GM03348 (cell line): ENCODE measurements around the gene PODXL.
"Not testable (repeated sequence)": the region's sequence is repeated elsewhere in the genome, so short reads cannot be mapped to it uniquely, and the experiment has no call there.

Source experiments
- DNase-seq: peaks from one replicate; pipeline ENCODE4 v3.0.0; 2012; ENCODE audit warnings: low spot score

The PODXL gene

DNA sequence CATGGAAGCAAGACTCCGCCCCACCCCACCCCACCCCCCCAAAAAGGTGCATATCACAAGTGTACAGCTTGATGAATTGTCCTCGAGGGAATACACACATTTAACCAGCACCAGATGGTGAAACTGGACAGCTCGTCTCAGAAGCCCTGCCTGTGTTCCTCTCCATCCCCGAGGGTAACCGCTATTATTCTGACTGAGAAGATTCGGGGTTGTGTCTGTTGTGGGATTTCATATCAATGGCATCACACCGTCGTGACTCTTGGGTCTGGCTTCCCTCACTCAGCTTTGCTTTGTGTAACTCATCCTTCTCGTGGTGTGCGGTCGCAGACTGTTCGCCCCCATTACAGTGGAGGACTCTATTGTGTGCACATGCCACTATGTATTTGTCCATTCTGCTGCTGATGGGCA lies 18.9 kb downstream of the PODXL start:
- peak; percentile 82 for DNase-seq

DNA sequence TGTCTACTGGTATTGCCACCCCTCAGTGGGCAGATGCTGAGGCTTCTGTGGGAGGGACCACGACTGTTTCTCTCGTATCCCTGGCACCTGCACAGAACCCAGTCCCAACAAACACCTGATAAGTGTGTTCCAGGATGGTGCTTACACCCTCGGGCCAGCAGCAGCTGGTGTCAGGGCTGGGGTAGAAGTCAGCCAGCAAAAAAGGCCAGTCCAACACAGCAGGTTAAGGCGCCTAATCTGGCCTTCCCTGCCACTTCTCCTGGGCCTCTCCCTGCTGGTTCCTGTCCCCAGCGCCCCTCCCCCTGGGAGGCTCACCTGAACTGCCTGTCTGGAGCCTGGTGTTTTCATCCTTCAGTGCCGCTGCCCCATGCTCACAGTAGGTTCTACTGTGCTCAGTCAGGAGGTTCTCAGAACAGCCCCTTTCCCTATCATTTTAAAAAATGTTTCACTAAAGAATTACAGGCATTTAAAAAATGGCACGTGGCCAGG lies 20.0 kb downstream of the PODXL start:
- no peak for DNase-seq

DNA sequence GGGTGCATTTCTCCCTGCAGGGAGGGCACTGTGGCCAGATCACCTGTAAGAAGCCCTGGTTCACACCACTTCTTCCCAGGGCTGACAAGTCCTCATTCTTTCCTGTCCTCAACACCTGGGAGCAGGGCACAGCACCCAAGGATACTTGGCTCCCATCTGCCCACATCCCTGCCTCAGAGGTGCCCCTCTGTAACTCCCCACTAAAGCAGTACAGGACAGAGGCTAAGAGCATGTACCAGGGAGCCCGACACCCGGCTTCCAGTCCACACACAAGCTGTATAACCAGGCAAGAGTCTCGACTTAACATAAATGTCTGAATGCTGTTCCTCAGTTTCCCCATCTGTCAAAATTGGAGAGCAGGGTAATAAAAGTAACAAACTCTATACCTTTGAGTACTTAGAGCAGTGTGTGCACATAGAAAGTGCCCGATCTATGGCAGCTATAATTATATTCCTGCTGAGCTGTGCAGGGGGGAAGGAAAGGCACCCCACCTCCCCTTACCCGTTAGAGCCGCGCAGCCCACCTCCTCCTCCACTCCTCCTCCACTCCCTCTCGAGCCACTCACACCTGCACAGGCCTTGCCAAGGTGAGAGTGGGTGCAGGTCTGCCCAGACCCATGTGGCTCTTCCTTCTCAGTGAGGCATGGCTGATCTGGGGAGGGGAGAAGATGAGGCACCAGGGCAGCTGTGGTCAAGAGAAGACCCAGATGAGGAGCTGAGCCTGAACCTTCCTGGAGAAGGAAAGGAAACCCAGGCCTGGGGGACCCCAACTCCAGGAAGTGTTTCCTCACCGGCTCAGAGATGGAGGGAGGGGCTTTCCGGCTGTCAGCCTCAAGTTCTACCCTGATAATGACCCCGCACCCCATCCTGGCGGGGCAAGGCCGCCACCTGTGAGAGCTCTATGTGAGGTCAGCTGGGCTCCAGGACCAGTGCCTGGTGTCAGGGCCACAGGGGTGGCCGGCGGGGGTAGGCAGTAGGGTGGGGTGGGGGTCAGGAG lies 22.6 kb downstream of the PODXL start:
- DNase-seq: no peak

DNA sequence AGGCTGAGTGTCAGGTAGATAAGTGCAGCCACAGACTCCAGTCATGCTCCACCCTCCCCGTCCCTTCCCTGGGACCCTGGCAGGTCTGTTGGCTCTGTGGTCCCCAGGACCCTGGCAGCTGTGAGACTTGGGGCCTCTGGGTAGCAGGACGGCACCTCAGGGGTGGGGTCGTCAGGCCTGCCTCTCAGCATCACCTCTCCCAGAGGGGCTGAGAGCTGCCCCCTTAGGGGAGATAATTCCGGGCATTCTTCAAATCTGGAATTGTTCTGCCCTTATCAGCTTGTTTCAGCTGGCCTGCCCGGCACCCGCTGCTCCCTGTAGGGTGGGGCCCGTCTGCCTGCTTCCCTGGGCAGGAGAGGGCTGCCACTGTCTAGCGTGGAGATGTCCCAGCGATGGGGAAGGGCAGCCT lies 23.3 kb downstream of the PODXL start:
- DNase-seq: no peak

DNA sequence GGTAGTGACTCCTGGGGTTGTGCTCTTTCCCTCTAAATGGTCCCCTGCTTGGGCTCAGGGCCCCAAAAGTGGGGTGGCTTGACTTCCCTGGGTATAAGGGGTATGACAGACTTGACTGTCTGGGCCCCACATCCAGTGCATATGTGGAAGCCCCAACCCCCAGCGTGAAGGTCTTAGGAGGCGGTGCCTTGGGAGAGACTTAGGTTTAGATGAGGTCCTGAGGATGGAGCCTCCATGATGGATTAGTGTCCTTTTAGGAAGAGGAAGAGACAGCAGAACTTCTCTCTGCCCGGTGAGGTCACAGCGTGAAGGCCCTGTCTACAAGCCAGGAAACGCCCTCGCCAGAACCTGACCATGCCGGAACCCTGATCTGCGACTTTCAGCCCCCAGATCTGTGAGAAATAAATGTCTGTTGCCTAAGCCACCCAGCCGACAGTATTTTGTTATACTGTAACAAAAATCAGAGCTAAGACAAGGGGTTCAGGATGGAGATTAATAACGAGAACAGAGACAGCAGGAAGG lies 23.8 kb downstream of the PODXL start:
- no peak for DNase-seq

DNA sequence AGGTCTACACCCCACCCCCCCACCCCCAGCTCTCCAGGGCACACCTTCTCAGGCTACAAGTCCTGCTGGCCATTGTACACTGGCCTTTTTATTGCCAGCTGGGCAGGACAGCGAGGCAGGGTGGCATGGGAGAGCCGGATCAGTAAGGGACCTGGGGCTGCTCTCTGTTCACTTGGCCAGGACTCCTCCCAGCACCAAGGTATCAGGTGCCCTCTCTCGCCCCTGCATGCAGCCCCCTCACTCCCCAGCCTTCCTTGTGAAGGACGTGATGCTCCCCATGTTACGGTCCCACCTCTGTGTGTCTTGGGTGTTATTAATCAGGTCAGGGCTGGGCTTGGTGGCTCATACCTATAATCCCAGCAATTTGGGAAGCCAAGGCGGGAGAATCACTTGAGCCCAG lies 26.3 kb downstream of the PODXL start:
- no peak for DNase-seq

DNA sequence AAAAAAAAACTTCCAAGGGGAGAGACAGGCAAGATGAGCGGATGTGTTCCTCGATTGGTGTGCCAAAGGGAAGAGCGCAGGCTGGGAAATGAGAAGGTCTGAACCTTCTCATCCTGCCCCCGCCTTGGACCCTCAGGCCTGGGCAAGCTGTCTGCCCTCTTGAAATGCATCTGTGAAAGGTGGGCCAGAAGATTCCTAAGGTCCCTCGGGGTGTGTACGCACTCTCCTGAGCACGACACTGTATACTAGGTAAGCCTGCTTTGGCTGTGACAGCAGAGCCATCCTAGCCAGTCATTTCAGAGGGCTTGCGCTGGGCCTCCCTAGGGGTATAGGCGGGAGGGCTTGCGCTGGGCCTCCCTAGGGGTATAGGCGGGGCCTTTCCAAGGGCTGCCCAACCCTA lies 26.8 kb downstream of the PODXL start:
- no peak for DNase-seq

DNA sequence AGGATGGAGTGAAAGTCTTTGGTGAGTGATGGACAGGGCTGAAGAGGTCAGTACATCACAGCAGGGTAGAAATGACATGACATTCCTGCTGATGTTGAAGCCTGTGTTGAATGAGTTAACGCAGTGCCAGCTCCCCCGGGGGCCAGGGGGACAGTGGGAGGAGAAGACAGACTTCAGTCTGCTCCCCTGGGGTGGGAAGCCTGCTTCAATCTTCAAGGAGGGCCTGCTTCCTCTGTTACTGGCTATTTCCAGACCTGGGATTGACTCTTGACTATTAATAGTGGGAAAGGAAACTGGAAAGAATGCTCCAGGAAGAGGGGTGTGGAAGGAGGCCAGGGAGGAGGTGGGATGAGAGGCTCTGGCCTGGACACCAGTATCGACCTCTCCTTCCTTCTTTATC lies 27.2 kb downstream of the PODXL start:
- no peak for DNase-seq

DNA sequence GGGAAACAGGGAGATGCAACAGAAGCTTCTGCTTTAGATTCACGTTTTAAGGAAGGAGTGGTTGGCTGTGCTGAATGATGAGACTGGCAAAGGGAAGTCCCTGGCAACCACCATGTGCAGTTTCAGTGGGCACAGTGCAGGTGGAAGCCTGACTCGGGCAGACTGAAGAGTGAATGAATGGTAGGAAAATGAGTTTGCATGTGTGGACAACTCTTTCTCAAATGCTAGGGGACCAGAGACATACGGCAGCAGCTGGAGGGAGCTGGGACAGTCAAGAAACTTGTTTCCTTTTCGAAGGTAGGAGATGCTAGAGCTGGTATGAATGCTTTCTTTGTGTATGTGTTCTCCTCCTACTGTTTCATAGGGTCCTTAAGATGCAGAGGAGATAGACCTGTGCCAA lies 29.0 kb downstream of the PODXL start:
- no peak for DNase-seq

DNA sequence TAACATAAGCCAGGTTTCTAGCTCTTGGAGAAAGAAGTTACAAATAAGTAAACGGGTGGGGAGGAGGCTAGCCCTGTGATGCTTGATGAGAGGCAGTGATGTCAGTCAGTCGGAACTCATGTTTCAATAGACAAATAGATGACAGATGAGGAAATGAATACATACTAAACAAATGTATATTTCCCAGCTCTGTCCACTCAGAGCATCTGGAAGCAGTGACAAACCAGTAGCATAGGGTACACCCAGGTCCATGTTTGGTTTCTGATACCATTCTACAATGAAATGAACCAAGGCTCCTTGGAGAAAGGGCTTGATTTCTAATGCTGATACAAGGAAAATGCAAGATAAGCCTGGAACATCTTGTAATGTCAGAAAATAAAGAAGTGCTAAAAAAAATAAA lies 30.6 kb downstream of the PODXL start:
- DNase-seq: no peak

DNA sequence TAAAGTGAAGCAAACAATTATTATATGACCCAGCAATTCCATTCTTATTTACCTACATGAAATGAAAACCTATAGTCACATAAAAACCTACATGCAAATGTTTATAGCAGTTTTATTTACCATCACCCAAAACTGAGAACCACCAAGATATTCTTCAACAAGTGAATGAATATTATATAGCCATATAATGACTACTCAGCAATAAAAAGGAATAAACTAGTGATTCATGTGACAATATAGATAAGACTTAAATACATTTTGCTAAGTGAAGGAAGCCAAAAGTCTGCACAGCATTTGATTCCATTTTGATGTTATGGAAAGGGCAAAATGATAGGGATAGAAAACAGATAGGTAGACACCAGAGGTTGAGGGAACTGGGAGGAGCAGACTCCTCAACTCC lies 31.7 kb downstream of the PODXL start:
- DNase-seq: no peak

DNA sequence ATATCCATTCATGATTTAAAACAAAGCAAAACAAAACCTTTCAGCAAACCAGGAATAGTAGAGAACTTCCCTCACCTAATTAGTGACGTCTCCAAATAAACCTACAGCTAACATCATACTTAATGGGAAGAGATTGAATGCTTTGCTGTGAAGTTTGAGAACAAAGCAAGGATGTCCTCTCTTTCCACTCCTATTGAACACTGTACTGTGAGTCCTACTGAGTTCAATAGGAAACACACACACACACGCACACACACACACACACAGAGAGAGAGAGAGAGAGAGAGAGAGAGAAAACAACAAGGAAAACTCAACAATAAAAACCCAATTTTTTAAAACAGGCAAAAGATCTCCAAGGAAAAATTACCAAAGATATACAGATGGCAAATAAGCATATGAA lies 32.3 kb downstream of the PODXL start:
- no peak for DNase-seq

DNA sequence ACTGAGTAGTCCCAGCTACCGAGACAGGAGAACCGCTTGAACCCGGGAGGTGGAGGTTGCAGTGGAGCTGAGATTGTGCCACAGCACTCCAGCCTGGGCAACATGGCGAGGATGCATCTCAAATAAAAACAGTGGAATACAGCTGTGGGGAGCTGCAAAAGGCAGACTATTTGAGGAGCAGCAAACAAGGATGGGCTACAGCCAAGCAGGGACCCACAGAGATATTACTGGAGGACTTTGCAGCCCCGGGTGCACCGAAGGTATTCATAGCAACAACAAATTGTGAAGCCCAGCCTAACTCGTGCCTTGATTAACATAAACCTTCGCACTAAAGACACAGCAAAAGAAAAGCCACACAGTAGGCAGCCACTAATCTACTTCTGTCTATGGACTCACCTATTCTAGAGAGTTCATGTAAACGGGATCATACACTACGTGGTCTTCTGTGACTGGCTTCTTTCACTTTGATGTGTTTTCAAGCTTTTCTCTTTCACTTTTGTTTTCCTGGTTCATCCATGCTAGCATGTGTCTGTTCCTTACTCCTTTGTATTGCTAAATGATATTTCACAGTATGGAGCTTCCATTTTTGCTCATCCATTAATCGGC lies 34.0 kb downstream of the PODXL start:
- no peak for DNase-seq

DNA sequence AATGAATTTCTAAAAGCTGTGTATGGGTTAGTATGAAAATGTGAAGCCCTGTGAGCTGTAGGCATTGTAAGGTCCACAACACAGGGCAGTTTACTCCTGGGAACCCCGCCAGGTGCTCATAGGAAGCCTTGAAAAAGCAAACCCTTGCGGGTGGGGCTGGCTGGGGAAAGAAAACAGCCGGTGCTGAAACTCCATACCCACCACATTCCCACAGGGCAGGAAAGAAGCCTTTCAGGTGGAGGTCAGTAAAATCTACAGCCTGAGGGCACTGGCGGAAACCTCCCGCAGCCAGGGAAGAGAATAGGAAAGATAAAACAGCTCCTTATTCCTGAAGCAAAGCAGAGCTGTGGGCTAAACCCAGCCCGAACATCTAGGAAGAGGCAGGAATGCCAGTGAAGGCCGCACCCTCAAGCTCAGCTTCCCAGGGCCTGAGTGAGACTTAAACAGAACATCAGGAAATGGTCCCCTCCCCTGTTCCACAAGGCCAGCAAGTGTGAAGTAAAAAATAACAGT lies 34.7 kb downstream of the PODXL start:
- DNase-seq: peak; percentile 35

DNA sequence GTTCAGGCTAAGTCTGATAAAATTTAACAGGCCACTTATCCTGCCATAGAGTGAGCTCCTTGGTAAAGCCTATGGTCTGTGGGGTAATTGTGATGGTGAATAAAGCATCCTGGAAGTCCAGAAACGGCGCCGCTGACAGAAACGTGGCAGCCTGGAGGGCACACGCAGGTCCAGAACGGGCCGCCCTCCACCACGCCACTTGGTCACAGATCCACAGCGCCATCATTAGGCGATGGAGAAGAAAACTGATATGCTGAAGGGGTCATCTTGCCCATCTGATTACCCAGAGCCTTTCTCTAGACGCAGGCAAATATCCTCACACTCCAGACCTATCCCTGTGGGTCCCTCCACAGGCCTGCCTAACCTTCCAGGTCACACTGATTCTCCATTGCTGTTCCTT lies 37.8 kb downstream of the PODXL start:
- no peak for DNase-seq

DNA sequence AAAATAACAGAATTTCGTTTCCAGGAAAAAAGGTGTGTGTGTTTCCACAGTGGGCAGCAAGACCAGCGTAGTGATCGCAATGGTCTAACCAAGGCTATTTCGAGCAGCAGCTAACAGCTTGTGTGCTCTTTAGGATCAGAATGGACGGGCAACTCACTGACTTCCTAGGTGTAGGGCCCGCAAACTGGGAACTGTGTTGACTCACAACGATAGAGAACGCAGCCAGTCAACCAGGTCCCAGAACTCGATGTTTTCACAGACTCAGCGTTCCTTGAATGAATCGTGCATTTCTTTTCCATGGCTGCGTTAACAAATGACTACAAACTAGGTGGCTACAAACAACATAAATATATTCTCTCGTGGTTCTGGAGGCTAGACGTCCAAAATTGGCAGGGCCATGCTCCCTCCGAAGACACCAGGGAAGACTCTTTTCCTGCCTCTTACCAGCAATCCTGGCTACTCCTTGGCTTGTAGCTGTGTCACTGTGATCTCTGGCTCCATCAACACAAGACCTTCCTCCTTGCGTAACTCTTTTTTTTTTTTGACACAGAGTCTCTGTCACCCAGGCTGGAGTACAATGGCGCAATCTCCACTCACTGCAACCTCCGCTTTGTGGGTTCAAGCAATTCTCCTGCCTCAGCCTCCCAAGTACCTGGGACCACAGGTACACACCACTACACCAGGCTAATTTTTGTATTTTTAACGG lies 39.1 kb downstream of the PODXL start:
- no peak for DNase-seq

DNA sequence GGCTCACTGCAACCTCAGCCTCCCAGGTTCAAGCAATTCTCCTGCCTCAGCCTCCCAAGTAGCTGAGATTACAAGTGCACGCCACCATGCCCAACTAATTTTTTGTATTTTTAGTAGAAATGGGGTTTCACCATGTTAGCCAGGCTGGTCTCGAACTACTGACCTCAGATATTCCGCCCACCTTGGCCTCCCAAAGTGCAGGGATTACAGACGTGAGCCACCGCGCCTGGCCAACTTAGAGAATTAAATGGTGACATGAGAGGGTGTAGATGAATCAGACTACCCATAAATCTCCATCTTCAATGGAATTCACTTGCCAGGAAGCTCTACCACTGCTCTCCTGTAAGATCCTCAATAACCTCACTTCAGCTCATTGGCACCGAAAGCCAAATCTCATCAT lies 41.0 kb downstream of the PODXL start:
- DNase-seq: not testable (repeated sequence)

DNA sequence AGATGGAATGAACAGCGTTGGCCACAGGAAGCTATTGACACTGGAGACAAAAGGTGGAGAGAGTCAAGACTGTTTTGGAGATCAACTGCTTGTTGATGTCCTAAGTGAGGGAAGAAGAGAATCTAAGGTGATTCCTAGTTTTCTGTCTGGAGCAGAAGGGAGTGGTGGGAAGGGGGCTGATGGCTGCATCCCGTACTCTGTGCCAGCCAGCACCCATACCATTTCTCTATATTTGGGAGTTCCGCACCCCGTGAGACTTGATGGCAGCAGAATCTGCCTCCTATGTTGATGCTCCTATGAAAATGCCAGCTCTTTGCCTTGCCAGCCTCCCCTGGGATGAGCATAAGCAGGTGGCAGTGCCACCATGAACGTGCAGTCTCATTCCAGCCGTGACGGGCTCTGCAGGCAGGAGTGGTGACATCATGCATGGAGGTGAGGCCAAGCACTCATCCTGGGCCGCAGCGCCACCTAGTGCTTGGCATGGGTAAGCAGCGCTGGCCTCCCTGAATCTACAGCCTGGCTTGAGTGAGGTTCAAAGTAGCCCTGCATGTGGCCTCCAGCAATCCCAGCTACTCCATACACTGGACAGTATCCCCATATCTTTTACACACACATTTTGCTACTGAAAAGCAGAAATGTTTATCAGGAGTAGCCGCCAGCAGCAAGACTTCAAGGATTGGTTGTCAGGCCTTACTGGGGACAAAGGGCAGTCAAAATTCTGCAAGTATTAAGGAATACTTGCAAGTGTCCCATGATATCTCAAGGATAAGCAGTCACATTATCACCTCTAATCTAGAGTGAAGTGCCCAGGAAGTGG lies 43.0 kb downstream of the PODXL start:
- peak; percentile 92 for DNase-seq

DNA sequence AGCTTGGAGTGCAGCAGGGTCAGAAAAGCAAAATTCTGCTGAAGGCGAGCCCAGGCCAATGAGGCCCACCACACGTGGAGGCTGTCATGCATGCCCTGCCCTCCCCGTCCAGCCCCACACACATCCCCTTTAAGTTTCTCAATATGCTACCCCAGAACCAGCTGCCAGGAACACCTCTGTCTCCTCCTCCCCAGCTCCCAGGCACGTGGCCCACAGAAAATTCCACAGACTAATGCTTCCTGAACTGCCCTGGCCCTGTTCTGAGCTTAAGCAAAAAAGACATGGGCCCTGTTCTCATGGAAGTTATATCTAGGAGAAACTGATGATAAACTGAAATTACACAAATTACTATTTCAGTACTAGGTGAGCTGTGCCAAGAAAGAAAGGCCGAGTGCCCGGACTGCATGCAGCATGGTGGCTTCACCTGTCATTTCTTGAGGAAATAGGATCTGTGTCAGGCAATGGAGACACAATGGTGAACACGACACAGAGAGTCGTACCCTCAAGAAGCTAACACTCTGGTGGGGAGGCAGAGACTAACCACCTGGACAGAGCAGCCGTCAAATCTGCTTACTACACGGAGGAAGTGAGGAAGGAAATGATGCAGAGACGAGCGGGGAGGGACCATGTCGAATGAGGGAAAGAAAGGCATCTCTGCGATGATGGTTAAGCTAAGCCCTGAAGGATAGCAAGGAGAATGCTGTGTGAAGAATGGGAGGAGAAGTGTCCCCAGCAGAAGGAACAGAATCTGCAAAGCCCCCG lies 44.5 kb downstream of the PODXL start:
- DNase-seq: peak; percentile 53

DNA sequence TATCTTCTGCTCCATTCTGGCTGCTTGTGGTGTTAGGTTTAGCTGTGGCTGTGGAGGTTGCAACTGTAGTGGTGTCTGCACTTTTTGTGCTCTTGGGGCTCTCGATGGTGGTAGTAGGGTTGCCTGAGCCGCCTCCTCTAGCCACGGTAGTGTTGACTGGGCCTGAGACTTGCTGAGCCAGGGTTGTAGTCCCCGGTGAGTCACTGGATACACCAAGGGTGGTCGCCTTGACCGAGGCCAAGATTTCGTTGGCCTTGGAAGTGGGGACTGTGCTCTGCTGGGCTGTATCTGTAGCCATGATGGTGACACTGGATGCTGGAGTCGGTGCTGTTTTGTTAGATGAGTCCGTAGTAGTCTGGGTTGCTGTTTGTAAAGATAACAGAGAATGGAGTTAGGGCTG lies 45.4 kb downstream of the PODXL start:
- no peak for DNase-seq

DNA sequence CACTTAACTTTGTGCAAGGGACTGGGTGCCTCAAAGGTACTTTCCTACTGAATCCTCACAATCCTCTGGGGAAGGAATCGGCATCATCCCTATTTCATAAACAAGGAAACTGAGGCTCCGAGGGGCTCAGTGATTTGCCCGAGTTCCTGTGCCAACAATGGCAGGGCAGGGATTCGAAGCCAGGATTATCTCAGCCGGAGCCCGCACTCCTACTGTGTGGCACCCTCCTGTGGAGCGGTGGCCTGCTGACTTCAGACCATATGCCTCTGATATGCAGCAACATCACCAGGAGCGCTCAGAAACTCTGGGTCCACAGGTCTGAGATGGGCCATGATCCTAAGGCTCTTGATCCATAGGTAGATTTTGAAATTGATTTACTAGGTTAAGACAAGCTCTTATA lies 46.6 kb downstream of the PODXL start:
- no peak for DNase-seq
